ENCODE results near the gene PAIP2.

PAIP2 gene

DNA sequence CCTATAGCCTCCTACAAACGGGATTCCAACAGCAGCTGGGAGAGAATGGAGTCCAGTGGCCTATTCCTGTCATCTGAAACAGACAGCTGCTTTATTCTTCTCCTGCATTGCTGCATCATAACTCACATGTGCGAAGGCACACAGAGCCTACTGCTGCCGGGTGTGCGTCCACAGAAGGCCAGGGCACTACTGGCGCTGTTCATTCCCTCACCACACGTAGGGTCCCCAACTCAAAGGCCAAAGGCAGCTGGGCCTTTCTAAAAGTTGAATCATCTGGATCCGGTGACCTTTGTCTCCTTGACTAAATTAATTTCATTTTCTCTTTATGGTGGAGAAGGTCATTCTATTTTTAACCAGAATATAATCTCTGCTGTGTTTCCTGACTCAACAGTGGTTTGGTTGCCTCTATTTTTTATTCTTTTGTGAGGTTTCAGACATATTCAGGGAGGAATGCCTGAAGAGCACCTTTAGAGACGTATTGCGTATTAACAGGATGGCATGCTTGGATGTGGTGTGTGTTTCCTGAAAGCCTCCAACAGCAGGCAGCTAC, 73.0 kb downstream of the PAIP2 start:
- DNase-seq = no peak

DNA sequence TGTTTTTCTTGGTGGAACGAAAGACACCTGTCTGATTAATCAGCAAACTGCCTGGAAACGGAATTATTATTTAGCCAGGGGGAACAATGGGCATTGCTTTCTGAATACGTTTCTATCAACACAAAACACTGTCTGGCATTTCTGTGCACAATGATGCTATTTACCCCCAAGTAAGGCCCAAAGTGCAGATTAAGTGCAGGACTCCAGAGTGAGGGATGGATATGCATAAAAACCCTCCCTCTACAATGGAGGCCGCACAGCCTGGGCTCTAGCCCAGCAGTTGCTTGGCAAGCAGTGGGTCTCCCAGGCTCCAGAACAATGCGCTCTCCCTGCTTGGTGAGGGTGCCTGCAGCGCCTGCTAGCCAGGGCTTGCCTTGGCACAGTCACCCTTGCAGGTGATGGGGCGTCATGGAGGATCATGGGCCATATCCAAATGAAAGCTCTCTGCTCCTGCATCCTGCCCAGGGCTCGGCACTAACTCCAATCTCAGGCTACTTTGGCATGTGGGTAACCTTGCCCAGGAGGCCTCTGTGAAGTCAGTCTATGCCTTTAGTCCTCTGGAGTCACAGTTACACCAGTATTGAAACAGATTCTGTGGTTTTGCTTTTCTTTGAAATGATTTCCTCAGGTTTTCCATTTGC, 73.7 kb downstream of the PAIP2 start:
- no peak for DNase-seq

DNA sequence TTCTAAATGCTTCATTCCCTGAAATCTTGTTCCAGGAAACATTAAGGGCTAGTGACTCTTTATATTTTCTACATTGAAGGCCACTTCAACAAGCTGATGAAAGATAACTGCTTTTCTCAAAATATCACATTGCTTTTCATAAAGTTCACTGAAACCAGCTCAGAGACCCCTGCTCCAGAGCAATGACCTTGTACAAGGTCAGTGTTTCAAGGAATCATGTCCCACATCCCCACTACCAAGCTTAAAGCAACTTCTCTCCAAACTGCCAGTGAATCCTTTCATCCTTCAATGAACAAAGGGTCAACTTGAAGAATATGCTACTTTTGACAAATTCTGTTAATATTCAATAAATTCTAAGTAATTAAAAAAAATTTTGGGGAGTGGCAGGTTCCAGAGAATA, 74.2 kb downstream of the PAIP2 start:
- DNase-seq = no peak

DNA sequence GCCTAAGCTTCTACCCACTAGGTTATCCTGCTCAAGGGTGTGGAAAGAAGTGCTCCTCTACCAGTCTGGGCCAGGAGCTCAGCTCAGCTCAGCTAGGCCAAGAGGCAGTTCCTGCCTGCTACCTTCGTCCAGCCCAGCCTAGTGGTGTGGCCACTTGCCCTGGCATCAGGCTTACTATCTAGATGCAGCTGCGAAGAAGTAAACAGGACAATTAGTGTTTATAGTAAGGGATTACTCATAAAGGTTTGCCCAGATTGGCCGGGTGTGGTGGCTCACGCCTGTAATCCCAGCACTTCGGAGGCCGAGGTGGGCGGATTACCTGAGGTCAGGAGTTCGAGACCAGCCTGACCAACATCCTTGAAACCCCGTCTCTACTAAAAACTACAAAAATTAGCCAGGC, 75.0 kb downstream of the PAIP2 start:
- no peak for DNase-seq

GRCh38 chr5:139417214-139417613, 75.6 kb downstream of the PAIP2 start:
- no peak for DNase-seq

- DNase-seq = no peak
Observed at GRCh38 chr5:139418793-139419192, 77.1 kb downstream of the PAIP2 start.

Measured in stimulated activated CD4-positive, alpha-beta T cell treated with anti-CD3 and anti-CD28 coated beads, Interleukin-2, amount 100 ng/mL, for 48 hours (primary cell).